C4-2B (cell line): ENCODE results near the gene APMAP.

Experiments
- CTCF ChIP-seq: fragments of 450-650 bp; conservative IDR thresholded peaks from 2 replicates; pipeline ENCODE4 v1.5.1; 2017; ENCODE audit warnings: mild to moderate bottlenecking
- ZFX ChIP-seq: fragments of 450-650 bp; IDR thresholded peaks from 2 replicates; pipeline ENCODE4 v1.6.1; 2017

- TF ChIP-seq CTCF: no peak
- no peak for TF ChIP-seq ZFX
Observed at GRCh38 chr20:25011831-25012241, 19.3 kb upstream of the APMAP start.
